Mucosa of gallbladder (tissue), 1 donor: ENCODE measurements around the gene CORO2B. TPM values are rescaled to one million over a fixed set of nuclear protein-coding genes. Genes with fewer than 3 reads are reported as not detected.
"Not testable (repeated sequence)": the region's sequence is repeated elsewhere in the genome, so short reads cannot be mapped to it uniquely, and the experiment has no call there.

Experiments
- DNase-seq: peaks from one replicate; pipeline ENCODE4 v3.0.0-alpha.2; 2020; ENCODE audit warnings: low spot score
- total RNA-seq: library from RNA; stranded (reverse); gene quantifications from one replicate; pipeline ENCODE4 v1.2.1, GENCODE V29; 2021
- donor health status: DM: no; HTN: no; CAD: no.

CORO2B gene
- total RNA-seq, 1 donor from 2014 or later: 2.9 TPM

DNA sequence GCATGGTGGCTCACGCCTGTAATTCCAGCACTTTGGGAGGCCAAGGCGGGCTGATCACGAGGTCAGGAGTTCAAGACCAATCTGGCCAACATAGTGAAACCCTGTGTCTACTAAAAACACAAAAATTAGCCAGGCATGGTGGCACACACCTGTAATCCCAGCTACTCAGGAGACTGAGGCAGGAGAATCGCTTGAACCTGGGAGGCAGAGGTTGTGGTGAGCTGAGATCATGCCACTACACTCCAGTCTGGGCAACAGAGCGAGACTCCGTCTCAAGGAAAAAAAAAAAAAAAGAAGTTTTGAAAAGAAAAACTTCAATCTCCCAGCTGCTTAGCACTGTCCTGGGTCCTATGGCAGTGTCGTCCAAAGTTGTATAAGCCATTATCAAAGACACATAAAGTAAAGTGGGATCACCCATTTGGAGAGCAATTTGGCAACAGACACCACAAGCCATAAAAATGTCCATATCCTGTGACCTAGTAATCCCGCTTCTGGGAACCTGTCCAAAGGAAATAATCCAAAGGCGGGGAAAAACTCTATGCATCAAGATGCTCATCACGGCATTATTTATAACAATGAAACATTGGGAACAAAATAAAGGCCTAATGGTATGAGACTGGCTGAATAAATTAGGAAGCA, 26.2 kb downstream of the CORO2B start:
- DNase-seq: not testable (repeated sequence)

DNA sequence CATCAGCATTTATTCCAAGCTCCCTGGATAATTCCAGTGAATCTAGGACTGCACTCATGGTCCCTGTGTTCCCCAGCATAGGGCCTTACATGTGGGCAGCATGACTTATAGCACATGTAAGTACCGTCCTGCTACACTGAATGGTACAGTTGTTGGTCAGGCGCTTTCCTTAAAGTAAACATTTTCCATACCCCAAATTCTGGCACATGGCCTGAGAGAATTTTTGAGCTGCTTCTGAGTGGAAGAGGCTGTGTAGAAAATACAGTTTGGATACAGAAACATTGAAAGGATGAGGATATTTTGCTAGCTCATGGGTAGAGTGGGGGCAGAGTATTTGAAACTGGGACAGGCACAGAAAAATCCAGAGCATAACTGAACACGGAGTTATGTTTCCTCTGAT, 27.6 kb downstream of the CORO2B start:
- no peak for DNase-seq

DNA sequence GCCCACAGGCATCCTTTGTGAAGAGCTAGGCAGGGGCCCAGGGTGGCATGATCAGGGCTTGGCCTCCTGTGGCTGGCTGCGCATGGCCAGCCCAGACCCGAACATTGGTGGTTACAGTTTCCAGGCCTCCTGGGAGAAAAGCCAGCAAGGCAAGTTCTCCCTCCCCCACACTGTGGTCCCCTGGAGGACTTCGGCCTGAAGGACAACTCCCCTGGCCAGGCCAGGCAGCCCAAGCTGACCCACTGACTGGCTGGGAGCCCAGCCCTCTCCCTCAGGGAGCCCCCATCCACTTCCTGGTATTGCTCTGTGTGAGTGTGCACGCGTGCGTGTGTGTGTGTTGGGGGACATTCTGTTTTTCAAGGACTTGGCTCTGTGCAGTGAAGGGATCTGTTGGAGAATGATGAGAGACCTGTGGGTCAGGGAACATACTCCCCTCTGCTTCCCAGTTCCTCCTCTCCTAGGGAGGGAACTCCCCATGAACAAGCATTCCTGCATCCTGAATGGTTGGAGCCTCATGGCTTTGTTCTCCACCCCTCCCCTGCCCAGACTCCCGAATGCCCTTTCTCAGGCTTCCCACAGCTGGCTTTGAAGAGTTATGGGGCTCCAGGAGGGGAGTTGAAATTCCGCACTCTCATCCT, 29.5 kb downstream of the CORO2B start:
- peak; percentile 53 for DNase-seq

DNA sequence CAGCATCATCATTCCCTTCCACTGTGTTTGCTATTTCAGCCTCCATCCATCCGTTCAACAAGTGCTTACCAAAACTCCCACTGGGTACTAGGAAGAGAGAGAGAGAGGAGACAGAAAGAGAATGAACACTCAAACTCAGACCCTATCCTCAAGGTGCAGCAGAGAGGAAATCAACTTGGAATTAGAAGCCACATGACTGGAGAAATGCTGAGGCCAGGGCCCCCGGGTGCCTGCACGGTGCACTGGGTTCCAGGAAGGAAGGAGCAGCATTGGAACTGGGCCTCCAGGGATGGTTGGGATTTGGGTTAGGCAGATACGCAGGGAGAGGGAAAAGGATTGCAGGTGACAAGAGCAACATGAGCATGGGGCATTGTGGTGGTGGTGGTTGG, 30.0 kb downstream of the CORO2B start:
- no peak for DNase-seq

DNA sequence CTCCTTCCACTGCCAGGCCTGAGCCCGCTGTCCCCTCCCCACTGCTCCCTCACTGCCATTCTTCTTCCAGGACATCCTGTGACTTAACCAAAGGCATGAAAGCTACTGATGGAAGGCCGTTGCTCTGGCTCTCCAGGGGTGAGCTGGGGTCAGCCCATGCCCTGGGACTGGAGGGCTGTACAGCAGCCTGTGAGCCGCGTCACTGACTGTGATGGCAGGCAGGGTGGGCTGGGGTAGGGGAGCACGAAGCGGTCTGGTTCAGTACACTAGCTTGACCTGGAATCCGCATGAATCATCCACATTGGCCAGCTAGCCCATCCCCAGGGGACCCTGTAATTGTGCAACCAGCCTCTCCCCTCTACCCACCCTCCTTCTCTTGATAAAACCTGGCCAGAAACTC, 30.8 kb downstream of the CORO2B start:
- peak; percentile 32 for DNase-seq

DNA sequence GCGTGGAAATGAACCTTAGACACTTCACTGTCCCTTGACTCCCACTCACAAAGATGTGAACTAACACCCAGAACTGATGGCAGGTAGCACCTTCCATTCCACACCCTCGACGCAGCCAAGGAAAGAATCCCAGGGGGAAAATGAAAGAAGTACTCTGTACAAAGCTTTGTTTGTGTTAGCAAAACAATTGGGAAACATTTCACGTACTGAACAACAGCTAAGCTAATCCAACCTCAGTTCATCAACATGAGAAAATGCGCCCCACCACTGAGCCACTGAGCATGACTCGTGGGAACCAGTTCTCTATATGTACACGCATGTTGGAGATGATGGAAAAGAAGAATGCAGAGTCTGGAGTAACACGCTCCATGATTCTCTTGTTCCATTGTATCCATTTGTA, 32.0 kb downstream of the CORO2B start:
- DNase-seq: no peak

DNA sequence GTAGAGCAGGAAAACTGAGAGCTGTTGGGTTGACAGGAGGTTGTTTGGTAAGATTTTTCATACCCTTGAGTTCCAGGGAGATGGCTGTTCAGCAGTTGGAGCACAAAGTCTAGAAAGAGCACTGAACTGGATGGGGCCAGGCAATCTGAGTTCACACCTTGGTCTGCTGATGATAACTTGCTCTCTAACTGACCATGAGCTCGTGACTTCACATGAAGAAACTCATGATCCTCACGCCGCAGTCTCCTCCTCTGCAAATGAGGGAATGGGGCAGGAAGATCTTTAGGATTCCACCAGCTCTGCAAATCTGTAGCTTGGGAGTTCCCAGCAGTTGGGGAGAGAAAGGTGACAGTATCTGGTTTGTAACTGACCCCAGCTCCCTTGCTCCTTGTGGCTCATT, 33.7 kb downstream of the CORO2B start:
- no peak for DNase-seq

DNA sequence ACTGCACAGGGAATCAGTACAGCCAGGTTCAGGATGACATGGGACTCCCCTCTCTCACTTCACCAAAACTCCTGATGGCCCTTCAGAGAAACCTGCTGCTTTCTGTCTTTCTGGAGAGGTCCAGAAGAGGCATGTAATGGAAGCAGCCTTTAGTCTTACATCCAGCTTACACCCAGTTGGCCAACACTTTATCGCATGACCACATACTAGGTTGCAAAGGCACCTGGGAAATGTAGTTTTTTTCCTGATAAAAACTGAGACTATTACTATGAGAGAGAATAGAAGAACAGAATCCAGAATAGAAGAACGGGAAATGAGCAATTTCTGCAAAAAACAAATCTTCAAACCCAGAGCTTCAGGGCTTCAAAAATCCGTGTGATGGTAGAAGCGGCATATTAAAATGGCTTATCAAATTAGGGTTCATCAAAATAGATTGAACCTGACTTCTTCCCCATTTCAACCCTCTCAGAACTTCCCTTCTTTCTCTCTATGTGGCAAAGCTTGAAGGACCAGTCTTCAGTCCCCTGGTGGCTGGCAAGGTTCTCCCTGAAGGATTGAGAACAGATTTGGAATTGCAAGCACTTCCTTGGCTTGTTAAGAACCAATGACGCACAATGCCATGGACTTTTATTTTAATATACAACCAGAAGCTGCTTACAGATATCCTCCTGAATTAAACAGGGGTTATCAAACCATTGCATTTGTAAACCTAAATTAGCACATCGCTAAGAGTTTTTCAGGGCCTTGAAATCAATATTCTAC, 34.4 kb downstream of the CORO2B start:
- no peak for DNase-seq

DNA sequence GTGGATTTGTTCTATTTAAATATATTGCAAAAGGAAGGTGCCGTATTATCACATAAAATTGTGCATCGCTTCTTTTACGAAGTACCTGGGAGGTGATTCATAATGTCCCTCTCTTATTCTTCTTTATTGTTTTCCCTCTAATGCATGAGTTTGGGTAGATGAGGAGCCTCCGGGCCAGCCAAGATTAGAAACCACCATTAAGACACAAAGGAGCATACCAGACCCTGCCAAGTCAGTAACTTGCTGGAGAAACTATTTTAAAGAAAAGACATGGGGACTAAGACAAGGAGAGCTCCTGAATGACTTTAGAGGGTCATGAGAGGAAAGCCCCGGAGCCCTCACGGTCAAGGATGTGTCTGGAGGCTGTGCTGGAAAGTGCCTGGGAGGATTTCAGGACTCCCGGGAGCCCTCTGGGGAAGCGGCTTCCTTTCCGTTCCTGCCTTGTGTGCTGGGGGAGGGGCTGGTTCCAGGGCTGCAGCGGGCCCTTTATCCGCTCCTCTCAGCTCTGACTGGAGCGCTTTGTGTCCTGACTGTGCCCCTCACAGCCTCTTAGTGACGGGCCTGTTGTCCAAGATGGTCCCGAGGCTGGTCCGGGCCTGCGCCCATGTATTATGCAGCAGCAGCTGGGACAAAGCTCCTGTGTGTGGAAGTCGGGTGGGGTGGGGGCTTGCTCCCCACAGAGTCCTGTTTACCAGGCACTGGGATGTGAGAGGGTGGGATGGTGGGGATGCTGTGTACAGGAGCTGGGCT, 35.7 kb downstream of the CORO2B start:
- no peak for DNase-seq

DNA sequence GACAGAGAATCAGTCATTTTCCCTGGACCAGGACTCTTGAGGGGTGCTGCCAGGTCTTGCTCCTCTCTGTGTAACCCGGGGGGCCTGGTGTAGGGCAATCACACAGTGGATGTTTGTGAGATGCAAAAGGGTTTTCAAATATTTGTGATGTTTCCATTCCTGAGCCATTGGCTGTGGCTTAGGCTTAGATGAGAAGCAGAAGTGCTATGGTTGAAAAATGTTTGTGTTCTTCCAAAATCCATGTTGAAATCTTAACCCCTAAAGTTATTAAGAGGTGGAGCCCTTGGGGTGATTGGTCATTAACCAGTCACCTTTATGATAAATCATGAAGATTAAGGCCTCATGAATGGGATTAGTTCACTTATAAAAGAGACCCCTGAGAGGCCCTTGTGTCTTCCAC, 36.5 kb downstream of the CORO2B start:
- no peak for DNase-seq

DNA sequence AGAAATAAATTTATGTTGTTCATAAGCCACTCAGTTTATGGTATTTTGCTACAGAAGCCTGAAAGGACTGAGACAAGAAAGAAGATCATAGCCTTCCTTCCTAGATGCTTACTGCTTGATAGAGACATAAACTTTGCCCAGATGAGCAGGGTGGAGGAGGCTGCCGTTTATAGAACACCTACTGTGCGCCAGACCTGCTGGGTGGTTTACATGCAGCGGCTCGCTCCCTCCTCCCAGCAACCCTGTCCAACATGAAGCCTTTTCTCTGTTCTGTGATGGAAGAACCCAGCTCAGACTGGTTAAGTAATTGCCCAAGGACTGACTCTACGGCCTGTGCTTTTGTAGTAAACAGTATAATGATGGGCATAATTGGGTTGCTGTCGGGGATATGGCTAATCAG, 37.0 kb downstream of the CORO2B start:
- DNase-seq: no peak

DNA sequence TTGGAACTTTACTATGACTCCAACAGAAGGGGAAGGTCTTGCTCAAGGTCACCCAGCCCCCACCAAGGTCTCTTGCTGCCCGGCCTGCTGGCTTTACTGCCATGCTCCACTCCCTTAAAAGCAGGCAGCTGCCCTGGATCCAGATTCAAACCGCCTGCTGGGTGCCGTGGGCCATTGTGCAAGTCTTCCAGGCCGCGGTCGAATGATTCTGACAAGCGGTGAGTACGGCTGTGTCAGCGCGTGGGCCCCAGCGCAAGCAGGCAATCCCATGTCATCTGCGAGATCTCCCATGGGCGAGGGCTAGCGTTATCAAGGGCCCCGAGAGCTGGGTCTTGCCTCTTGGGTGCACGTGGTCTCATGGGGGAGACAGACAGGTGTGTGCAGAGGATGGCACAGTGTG, 37.6 kb downstream of the CORO2B start:
- no peak for DNase-seq

DNA sequence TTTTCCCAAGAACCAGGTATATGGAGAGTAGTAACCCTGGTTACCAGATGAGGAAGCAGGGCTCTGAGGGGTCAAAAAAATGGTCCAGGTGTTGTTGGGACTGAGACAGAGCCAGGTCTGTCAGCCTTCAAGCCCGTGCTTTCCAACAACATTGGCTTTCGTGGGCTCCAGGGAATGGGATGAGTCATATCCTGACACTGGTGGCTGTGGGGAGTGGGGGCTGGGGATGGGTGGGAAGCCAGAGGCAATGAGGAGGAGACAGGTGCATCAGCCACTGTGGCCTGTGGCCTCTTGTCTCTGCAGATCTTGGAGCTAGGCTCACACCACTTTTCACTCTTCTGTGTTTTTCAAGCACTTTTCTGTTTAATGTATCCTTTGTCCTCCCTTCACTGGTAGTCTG, 38.2 kb downstream of the CORO2B start:
- DNase-seq: no peak

DNA sequence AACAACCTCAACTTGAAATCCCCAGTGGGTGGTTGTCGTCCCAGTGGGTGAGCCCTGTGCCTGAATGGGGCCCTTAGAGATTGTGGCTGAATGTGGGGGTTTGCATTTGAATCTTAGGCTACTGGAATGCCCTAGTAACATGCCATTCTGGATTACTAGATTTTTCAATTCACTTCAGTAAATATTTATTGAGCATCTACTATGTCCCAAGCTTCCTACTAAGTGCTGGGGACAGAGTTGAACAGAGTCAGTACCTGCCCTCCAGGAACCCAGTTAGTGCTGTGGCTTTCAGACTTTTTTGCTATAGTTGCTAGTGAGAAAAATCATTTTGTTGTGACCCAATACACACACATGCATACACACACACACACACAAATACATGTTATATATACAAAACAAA, 39.0 kb downstream of the CORO2B start:
- no peak for DNase-seq

DNA sequence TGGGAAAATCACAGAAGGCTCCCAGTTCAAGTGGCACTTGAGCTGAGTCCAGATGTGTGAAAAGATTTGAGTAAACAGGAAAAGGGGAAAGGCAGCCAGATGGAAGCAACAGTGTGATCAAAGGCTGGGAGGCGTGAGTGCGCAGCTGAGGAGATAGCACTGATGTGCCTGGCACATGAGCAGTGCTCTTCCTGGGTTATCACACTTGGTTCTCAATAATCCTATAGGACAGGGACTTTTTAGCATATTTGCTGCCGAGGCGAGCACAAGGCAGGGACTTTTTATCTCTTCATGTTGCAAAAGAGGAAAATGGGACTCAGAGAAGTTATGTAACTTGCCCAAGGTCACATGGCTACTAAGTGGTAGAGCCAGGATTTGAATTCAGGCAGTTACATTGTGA, 39.6 kb downstream of the CORO2B start:
- DNase-seq: no peak

DNA sequence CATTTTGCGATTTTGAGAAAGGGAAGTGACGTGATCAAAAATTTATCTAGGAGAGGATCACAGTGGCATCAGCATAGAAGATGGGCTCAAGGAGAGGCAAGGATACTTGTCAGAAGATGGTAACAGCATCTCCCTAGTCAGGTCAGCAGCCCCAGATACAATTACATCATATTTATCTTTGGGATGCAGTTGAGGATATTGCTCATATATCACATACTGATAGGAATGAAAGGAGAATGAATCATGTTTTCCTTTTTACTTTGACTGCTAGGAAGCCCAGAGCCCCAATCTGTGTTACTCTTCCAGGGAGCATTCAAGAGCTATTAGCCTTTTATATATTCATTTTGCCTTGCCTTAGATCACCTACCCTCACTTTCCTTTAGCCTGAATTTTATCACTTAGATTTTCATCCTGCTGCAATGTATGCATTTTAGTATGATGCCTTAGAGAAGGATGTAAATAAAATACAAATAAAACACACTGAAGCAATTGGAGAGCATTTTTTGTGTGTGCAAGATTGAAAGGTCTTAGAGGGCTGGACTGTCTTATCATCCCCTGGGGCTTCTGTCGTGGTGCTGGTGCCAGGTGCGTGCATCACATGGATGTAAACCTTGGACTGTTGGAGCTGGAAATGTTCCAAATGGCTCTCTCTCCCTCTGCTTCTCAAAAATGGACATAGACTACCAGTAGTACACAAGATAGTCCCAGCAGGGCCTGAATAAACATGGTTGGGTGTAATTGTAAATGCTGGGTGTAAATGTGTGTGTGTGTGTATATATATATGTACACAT, 40.3 kb downstream of the CORO2B start:
- no peak for DNase-seq

DNA sequence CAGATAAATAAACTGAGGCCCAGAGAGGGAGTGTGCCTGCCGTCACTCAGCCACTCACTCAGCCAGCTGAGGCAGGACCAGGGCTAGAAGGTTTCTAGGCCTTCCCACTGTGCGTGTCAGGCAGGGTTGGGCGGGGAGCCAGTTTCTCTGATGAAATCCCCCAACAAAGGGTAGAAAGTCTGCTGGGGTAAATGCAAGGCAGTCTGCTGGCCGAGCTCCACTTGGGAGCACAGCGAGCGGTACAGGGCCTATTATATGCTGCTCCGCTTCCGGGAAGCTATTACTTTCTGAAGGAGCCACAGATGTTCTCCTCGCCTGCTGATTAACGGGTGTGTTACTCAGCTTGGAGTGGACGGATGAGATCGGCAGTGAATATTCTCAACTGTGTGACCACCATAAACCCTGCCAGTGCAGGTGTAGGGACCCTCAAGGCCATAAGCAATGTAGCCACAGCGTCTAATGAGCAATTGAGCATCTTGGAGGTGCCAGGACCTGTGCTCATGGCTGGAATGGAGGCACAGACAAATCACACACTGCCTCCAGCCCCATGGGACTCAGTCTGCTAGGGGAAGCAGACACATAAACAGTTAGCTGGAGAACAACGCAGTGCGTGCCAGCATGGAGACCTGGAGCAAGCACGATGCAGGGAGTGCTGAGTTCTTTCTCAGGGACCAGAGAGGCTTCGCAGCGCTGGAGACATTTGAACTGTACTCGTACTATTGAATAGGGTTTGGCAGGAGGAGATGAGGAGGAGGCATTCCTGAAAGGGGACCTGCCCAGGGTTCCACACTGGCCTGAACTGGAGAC, 42.1 kb downstream of the CORO2B start:
- peak; percentile 71 for DNase-seq

DNA sequence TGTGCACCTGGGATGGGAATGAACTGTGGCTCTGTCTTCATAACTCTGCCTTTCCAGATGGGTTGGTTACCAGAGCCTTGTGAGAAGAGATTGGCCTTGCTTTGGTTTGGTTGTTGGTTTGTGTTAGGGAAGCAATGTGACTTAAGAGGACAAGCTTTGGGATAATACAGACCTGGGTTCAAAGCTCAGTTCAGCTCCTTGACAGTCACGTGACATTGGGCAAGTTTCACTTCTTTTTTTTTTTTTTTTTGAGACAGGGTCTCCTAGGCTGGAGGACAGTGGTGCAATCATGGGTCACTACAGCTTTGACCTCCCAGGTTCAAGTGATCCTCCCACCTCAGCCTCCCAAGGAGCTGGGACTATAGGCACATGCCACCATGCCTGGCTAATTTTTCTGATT, 42.7 kb downstream of the CORO2B start:
- no peak for DNase-seq

DNA sequence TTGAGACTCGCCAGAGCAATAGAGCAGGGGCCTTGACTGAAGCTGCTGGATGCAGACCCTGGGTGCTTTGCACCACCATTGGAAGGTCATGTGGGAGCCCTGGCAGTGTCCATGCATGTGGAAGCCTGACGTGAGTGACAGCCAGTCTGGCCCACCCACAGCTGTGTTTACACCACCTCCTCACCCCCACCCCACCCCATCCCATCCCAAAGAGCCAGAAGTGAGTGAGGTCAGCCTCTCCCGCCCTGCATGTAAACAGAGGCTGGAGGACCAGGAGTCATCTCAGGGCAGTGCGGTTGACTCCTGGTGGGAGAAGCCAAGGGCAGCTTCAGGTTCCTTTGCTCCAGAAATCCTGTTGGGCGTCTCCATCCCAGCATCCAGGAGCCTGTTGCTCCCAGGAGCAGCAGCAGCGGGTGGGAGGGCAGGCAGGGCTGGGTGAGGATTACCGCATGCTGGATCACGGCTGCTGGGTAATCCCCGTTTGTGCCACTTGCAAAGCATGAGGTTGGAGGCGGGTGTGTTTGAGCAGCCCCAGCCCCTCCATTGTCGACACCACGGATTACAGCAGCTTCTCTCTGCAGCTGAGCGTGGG, 44.6 kb downstream of the CORO2B start:
- DNase-seq: no peak

DNA sequence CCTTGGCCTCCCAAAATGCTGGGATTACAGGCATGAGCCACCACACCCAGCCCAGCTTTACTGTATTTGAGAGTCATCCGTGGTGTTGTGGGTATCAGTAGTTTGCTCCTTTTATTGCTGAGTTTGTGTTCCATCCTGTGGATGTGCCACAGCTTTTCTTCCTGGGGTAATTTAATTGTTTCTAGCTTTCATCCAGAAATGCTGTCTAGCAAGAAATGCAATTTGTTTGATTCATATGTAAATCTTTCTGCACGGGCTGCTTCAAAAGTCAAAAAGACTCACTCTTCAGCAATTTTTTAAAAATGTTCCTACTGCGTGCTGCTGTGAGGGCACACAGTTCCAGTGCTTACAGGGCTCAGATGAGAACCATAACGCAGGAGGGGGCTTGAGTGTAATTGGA, 47.1 kb downstream of the CORO2B start:
- no peak for DNase-seq
